Measurements from ENCODE around the gene TOX2. TPM values are rescaled to one million over a fixed set of nuclear protein-coding genes. Genes with fewer than 3 reads are reported as not detected.

TOX2 gene
- total RNA-seq, 1 donor from 2014 or later: 4.7 TPM

GRCh38 chr20:44102582-44102981, 187.9 kb downstream of the TOX2 start:
- TF ChIP-seq, protein P1, sequence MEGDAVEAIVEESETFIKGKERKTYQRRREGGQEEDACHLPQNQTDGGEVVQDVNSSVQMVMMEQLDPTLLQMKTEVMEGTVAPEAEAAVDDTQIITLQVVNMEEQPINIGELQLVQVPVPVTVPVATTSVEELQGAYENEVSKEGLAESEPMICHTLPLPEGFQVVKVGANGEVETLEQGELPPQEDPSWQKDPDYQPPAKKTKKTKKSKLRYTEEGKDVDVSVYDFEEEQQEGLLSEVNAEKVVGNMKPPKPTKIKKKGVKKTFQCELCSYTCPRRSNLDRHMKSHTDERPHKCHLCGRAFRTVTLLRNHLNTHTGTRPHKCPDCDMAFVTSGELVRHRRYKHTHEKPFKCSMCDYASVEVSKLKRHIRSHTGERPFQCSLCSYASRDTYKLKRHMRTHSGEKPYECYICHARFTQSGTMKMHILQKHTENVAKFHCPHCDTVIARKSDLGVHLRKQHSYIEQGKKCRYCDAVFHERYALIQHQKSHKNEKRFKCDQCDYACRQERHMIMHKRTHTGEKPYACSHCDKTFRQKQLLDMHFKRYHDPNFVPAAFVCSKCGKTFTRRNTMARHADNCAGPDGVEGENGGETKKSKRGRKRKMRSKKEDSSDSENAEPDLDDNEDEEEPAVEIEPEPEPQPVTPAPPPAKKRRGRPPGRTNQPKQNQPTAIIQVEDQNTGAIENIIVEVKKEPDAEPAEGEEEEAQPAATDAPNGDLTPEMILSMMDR (conservative IDR thresholded peaks at IDR 0.05): no peak
- Mint-ChIP-seq H3K27ac (no peak overlapping the region), H3K4me1 (ENCODE audit: unreplicated experiment) (peaks cover 4% of the 10 kb centered on the region), H3K36me3 (no peaks in the 10 kb centered on the region), H3K4me3 (no peak overlapping the region), H3K27me3 (peaks cover 61% of the 10 kb centered on the region), H3K9me3 (peaks cover 10% of the 10 kb centered on the region)
- DNase-seq (ENCODE audit: extremely low spot score, unreplicated experiment): no peak

GRCh38 chr20:44104798-44105517, 190.3 kb downstream of the TOX2 start:
- Mint-ChIP-seq H3K27ac (no peak overlapping the region), H3K4me1 (ENCODE audit: unreplicated experiment) (no peaks in the 10 kb centered on the region), H3K9me3 (peaks cover 14% of the 10 kb centered on the region), H3K4me3 (no peak overlapping the region), H3K27me3 (peaks cover 64% of the 10 kb centered on the region), H3K36me3 (no peaks in the 10 kb centered on the region)
- no peak for DNase-seq (ENCODE audit: extremely low spot score, unreplicated experiment)
- TF ChIP-seq, protein P1 (conservative IDR thresholded peaks at IDR 0.05): no peak

DNA sequence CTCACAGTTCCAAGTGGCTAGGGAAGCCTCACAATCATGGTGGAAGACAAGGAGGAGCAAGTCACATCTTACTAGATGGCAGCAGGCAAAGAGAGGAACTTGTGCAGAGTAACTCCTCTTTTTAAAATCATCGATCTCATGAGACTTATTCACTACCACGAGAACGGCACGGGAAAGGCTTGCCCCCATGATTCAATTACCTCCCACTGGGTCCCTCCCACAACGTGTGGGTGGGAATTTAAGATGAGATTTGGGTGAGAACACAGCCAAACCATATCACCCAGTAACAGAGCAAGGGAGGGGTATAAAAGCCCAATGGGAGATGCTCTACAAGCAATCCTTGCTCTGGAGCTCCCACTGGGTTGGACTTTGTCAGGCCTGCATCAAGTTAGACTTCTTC, 192.0 kb downstream of the TOX2 start:
- DNase-seq (ENCODE audit: extremely low spot score, unreplicated experiment): no peak
- H3K4me1 Mint-ChIP-seq (ENCODE audit: unreplicated experiment): no peaks in the 10 kb centered on the region
- TF ChIP-seq, protein P1 (conservative IDR thresholded peaks at IDR 0.05): no peak
- H3K36me3 Mint-ChIP-seq: no peaks in the 10 kb centered on the region
- peaks cover 14% of the 10 kb centered on the region for H3K9me3 Mint-ChIP-seq
- no peak overlapping the region for H3K27ac Mint-ChIP-seq
- H3K27me3 Mint-ChIP-seq: peaks cover 50% of the 10 kb centered on the region
- H3K4me3 Mint-ChIP-seq: no peak overlapping the region

GRCh38 chr20:44109951-44110361, 195.3 kb downstream of the TOX2 start:
- no peaks in the 10 kb centered on the region for H3K36me3 Mint-ChIP-seq
- peaks cover 10% of the 10 kb centered on the region for H3K9me3 Mint-ChIP-seq
- no peak overlapping the region for H3K4me3 Mint-ChIP-seq
- no peak overlapping the region for H3K27ac Mint-ChIP-seq
- peaks cover 24% of the 10 kb centered on the region for H3K27me3 Mint-ChIP-seq
- H3K4me1 Mint-ChIP-seq (ENCODE audit: unreplicated experiment): no peaks in the 10 kb centered on the region
- DNase-seq (ENCODE audit: extremely low spot score, unreplicated experiment): no peak
- TF ChIP-seq, protein P1 (conservative IDR thresholded peaks at IDR 0.05): peak; percentile 30

DNA sequence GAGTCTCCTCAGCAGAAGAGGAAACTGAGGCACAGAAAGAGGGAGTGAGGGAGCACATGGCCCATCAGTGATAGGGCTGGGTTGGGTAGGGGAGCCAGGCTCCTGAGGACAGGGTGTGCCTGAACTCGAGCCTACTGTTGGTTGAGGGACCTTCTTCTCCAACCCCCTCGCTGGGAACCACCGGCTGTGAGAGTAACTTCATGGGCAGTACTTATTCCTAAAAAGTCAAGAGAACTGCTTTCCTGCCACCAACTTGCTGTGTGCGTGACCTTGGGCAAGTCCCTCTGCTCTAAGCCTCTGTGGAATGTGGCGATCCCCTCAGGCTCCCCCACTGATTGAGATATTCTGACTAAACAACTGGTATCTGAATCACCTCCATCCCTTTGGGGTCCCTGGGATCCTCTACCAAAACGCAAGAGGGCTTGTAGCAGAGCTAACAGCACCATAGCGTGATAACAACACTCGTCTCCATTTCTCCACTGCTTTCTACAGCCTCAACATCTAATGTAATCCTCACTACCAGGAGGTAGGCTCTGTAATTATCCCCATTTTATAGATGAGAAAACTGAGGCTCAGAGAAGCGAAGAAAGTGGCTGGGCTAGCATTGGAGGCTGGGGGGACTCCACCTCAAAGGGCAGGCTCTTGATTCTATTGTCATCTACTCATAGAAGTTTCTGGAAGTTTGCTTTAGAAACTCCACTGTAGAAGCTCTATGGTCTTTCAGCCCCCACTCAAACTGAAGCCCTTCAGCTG, 196.3 kb downstream of the TOX2 start:
- no peak for DNase-seq (ENCODE audit: extremely low spot score, unreplicated experiment)
- TF ChIP-seq, protein P1 (conservative IDR thresholded peaks at IDR 0.05): no peak
- H3K36me3 Mint-ChIP-seq: no peaks in the 10 kb centered on the region
- peaks cover 16% of the 10 kb centered on the region for H3K27me3 Mint-ChIP-seq
- H3K27ac Mint-ChIP-seq: no peak overlapping the region
- H3K4me3 Mint-ChIP-seq: no peak overlapping the region
- H3K4me1 Mint-ChIP-seq (ENCODE audit: unreplicated experiment): no peaks in the 10 kb centered on the region
- peaks cover 10% of the 10 kb centered on the region for H3K9me3 Mint-ChIP-seq
